Stimulated activated CD8-positive, alpha-beta memory T cell treated with anti-CD3 and anti-CD28 coated beads, Interleukin-4, amount 100 ng/mL, for 4 hours (primary cell): ENCODE measurements around the gene KCND3.

Source experiments
- DNase-seq, 2 donors: peaks; one replicate each; pipeline ENCODE4 v3.0.0-alpha.2; 2020; ENCODE audit warnings: low read depth in 2 of 2, low spot score in 1 of 2

Gene KCND3

DNA sequence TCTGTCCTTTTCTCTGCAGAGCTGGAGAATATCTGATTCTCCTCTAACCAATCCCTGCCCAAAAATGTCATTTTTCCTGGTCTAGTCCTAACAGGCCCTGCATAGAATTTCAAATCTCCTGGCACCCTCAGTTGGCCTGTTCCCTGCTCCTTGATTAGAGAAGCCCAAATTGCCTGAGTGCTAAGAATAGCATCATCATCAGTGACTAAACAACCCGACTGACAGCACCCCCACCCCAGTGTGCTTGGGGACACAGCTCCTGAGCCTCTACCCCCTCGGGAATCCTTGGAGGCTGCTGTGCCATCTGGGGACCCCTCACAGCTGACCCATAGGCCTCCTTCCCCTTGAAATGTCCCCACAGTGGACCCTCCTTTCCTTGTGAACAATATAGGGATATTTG lies 139.4 kb downstream of the KCND3 start:
- no peak for DNase-seq

DNA sequence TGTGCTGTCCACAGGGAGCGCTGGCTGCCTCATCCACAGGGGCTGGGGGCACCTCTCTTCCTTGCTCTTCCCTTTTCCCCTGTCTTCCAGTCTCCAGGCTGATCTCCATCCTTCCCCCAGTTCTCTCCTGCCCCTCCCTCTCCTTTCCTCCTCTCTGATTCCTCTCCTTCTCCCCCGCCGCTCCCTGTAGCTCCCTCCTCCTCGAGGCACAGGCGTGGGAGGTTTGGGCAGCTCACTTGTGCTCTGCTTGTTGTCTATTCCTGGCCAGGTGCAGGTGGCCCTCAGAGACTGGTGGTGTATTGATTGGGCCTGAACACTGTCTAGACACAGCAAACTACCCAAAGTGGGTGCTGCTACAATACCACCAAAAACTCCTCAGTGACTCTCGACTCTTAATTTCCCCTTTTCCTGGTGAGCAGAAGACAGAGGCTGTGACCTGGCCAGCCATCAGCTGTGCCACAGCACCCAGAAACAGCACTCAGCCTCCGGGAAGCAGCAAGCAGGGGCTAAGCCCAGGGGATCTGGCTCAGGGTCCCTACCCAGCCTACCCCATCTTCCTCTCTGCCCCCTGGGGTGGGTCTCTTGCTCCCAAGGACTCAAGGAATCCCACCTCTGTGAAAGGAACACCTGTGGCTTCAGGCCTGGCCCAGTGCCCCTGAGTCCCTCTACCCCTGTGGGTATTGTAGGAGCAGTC lies 140.5 kb downstream of the KCND3 start:
- DNase-seq, result no peak

DNA sequence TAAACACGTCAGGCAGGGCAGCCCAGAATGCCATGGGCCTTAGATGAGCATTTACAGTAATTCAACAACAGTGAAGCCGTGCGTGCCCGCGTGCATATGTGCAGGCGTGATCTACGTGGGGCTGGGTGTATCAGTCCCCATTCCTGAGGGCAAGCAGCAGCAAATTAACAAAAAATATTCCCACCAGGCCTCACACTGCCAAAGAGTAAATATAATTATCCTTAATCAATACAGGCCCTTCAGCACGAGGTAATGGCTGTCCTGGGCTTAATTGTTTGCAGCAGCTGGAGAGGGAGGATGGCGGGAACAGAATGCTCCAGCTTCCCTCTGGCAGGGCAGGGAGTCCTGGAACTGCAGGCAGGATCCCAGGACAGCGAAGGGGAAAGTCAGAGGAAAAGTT lies 142.0 kb downstream of the KCND3 start:
- DNase-seq, result no peak

DNA sequence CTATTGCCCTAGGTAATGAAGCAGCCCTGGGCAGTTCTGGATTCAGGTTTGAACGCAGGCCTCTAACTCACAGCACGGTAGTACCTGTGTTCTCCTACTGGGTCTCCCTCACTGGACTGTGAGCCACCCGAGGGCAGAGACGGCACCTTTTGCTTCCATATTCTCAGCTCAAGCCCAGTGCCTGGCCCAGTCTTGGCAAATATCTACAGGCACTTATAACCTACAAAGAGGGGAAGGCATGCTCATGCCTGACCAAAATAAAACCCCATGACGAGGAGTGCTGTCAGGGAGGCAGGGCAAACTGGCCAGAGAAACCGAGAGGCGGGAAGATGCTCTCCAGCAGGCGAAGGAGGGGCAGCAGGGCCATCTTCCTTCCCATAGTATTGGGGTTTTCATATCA lies 142.6 kb downstream of the KCND3 start:
- no peak for DNase-seq

DNA sequence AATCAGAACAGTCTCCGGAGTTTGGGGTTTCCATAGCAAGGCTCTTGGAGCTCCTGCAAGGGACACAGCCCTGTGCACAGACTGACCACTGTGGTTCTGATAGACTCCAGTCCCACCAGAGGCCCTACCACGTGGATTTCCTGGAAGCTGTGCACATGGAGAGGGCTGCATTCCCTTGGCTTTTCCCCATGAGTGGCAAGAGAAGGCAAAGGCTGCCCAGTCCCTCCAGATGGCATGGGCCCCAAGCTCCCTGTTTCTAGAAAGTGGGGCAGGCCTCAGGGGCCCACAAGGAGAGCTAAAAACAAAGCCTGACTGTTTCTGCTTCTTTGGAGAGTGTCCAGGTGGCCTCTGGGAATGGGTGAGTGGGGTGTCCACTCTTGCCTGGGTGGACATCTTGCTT lies 146.3 kb downstream of the KCND3 start:
- DNase-seq, result no peak

DNA sequence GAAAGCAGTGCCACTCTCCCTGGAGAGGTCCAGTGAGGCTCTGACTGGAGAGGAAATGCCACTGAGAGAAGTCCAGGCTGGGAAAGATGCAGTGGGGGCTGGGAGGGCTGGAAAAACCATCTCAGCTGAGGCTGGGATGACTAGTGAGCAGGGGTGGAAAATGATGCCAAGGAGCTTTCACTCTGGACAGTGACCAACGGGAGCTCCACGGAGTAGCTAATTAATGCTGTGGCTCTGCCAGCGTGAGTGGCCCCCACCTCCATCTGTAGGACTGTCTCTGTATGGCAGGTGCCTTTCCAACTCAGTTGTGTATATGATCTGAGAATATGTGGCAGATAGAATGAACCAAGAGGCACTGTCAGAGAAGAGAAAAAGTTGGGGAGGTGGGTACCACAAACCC lies 147.1 kb downstream of the KCND3 start:
- DNase-seq, result no peak

DNA sequence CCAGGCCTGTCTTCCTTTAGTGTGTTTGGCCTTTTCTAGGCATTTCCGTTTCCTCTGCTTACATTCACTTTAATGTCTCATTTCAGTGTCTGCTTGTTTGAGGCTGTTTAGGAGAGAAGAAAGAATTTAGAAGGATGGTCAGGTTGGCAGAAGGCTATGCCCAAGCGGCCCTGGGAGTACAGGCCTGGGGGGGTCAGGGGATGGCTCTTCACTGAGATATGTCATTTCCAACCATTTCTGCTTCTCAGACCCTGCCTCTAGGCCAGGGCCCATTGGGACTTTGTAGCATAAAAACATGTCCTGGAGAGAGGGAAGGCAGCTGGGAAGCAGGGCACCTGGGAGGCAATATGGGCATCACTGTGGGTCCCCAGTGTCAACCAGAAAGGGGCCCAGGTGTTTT lies 147.7 kb downstream of the KCND3 start:
- no peak for DNase-seq

DNA sequence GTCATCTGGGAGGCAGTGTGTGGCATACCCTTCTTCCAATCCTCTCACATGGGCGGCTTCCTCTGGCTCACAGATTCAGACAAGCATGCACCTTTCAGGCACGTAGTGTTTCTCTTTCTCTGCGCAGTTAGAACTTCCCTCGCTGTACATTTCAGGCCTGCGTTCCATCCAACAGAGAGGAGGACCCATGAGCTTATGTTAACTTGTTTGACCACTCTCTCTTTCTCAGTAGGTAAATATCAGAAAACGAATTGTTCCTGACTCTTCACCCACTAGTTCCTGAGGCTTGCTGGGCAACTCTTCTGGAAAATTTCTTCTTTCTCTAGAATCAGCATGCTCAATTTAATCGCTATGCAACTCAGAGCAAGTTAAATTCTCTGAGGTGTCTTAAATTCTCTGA lies 148.3 kb downstream of the KCND3 start:
- no peak for DNase-seq

DNA sequence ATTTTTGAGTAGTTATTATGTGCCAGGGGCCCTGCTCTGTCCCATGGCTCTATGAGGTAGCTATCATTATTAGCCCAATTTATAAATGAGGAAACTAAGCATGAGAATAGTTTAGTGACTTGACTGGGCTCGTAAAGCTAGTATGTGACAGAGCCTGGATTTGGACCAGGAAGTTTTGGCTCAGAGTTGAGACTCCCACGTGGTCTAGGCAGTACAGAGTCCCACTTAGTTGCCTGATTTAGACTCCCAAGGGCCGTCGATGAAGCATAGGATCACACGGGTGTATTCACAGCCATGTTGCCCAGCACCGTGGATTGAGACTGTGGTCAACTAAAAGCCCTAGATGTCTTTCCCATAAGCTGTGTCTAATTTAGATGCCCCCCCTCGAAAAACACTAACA lies 152.1 kb downstream of the KCND3 start:
- DNase-seq, result no peak

DNA sequence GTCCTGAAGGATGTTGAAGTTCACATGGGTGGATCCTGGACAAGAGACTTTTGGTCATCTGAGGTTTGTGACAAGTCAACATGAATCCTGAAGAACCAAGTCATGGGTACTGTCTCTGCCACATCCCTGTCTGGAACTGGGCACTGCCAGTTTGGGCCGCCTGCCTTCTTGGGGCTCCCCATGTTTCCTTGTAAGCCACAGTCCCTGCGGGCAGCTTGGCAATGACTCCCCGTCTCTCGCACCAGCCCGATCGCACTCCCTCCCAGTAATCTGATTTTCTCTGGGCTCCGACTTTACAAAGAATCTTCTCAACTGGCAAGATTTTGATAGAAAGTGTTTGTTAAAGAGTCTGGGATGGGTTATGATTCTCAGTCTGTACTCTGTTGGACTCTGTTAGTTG lies 153.4 kb downstream of the KCND3 start:
- no peak for DNase-seq

DNA sequence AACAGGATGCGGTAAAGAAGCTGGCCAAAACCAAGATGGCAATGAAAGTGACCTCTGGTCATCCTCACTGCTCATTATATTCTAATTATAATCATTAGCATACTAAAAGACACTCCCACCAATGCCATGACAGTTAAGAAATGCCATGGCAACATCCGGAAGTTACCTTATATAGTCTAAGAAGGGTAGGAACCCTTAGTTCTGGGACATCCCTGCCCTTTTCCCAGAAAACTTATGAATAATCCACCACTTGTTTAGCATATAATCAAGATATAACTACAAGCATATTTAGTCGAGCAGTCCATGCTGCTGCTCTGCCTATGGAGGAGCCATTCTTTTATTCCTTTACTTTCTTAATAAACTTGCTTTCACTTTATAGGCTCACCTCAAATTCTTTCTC lies 154.0 kb downstream of the KCND3 start:
- DNase-seq, result no peak

DNA sequence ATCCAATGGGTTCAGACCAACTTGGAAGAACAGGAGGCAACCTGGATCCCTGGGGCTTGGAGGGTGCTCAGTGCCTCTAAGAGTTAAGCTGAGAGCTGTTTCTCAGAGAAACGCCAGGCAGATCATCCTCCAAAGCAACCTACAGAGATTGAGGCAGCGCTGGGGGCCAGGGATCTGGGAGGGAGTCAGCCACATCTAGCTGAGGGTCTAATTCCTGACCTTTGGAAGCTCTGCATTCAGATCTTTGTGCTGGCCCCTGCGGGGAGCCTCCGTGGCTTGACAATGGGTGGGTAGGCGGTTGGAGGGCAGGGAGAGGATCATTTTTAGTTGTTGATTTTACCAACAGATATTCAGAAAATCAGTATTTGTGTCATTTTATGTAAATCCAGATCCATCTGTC lies 154.5 kb downstream of the KCND3 start:
- no peak for DNase-seq

DNA sequence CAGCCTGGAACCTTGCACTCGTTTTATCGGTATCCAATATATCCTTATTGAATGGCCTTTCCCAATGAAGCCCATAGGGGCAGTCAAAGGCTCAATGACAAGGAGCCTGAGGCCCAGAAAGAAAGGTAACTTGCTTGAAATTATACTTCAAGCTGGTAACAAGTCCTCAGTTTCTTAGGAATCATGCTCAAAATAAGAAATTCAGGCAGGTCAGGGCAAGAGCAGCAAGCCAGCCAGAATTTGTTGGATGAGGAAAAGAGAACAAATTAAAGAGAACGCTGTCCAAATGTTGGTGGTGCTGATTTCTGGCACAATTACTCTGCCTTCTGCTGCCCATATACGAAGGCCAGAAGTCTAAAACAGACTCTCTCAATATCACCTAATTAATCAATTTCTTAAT lies 156.1 kb downstream of the KCND3 start:
- DNase-seq, result no peak

DNA sequence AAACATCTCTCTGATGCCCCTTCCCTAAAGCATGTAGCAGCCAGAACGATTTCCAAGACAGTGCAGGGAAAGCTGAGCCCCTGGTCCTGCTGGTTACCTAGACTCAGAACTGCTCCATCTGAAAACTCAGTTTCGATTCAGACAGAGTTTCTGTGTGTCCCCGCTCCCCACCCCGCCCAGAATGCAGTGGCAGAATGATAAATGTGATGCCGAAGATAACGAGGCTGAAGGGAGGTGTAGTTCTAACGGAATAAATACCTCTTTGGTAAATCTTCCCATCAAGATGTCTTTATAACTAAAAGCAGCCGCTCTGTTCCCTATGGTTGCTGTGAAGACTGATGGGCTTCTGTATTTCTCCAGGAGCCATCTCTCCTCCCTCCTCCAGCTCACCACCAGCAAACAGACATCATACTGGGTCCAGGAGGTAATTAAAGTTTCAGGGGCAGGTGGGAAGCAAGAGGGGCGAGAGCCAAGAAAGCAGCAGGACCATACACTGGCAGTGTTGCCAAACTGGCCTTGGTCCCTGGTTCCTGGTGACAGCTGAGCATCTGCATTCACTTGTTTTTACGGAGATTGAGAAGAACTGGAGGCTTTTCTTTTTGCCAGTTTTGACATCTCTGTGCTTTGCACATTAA lies 156.8 kb downstream of the KCND3 start:
- DNase-seq, result no peak

DNA sequence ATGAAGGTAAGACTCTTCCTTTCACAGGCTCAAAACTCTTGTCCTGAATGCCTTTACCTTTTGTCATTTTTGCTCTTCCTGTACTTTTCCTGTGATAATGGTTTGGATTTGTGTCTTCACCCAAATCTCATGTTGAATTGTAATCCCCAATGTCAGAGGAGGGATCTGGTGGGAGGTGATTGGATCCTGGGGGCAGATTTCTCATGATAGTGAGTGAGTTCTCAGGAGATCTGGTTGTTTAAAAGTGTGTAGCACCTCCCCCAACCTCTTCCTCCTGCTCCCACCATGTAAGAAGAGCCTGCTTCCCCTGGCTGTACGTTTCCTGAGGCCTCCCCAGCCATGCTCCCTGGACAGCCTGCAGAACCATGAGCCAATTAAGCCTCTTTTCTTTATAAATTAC lies 158.3 kb downstream of the KCND3 start:
- no peak for DNase-seq

DNA sequence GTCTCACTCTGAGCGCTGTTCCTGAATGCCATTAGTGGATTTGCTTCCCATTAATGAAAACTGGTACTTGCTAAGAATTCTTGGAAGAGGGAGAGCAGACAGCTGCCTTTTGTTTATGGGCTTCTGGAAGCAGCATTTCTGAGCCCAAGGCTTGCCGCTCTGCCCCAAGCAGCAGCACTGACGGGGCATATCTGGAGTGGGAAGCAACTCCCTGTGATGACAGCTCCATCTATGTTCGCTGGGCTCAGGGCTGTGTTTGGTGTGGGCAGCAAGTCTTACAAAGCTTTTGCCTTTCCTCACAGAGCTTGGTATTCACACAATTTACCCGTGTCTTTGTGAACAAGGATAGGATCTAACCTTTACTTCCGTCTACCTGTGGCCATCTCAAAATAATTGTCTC lies 161.5 kb downstream of the KCND3 start:
- no peak for DNase-seq

DNA sequence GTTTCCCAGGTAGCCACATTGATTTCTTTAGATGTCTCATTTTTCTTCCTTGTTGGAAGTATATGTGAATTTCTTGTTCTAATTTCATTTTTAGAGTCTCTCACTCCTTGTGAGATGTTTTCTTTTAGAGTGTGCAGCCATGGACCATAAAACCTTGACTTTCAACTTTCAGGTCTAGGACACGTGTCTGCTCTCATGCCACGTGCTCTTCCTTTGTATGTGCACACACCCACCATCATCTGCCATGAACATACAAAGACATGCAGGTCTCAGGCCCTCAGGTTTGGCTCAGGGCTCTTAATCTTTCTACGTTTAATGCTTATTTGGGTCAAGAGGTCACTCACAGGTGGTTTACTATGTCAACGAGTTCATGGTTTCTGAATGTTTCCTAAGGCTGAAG lies 163.2 kb downstream of the KCND3 start:
- DNase-seq, result no peak

DNA sequence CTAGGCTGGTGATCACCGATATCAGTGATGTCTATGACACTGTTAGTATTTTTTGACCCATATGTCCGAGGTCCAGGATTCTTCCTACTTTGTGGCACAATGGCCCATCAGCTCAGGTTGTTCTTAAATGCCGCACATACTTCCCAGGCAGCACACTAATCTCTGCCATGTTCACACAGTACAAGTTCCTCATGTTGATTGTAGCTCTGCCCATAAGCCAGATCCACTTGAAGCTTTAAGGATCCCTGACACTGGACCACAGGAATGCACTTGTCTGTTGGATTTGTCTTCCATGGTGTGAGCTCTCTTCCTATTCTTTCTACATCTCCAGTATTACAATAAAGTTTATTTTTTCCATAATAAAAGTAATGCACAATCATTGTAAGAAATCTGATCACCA lies 164.3 kb downstream of the KCND3 start:
- no peak for DNase-seq

DNA sequence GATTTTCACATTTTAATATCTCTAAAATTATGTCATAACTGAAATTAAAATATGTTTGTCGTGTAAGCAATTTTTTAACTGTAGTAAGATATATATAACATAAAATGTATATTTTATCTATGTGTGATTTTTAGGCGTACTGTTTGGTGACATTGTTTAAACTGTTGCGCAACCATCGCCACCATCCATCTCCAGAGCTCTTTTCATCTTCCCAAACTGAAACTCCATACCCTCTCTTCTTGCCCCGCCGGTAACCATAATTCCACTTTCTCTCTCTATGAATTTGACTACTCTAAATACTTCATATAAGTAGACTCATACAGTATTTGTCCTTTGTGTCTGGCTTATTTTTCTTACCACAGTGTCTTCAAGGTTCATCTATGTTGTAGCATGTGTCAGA lies 167.3 kb downstream of the KCND3 start:
- DNase-seq, result no peak

DNA sequence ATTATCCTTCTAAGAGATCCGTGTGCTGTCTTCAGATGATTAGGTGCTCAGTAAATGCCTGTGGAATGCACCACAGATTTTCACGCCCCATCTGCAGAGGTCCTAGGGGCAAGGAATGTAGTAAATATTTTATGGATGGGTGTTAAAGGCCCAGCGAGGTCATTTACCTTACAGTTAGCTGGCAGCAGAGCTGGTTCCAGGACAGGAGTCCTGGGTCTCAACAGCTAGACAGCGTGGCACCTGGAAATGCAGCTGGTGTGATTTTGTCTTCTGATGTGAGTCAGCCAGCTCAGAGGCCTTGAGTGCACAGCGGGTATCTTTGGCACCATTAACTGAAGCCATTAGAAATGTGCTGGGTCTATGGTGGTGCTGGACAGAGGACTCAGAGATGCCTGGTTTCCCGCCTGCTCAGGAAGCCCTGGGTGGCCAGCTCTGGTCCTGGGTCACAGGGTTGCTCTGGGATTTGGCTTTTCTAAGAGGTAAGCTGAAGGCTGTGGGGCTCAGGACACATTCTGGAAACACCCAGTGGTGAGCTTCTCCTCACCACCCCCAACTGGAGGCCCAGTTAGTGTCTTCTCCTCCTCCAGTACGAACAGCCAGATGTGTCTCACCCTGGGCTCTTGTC lies 168.2 kb downstream of the KCND3 start:
- DNase-seq, result no peak

DNA sequence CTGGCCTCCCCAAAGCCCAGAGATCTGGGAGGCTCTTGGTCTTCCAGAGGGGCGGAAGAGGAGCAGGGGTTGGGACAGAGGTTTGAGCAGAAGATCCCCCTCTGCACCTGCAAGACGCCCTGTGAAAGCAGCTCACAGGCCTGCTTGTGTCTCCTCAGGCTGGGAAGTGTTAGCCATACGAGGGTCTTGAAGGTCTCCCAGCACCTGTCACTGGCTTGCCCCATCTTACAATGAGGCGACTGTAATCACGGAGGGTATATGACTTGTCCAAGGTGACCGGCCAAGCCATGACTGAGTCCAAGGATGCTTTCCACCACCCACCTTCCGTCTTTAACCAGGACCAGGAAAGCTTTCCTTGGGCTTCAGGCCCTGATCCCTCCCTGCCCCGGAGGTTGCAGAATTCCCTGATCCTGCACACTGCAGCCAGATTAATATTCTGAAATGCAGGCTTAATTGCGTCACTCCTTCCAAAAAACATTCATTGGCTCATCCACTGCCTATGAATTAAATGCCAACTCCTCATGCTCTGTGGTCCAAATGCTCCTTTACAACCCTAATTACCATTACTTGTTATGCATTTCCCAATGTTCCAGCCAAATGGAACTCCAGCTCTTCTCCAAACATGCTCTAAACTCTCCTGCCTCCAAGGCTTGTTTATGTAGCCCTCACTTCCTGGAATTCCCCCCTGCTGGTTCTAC lies 169.8 kb downstream of the KCND3 start:
- no peak for DNase-seq

DNA sequence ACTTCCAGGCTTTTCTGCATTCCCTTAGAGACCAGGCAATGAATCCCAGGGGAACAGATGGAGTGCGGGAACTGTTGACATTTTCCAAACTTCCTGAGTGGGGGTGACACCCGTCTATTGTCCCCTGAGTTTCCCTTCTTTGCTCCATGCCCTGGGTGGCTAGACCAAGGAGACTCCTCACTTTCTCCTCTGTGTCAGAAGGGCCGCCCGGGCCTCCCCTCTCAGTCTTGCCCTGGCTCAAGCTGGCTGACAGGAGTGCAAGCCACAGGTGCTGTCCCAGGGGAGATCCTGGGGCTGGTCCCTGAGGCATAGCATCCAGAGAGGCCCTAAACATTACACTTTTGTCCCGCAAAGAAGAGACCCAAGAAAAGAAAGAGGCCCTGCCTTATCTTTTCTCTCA lies 170.9 kb downstream of the KCND3 start:
- DNase-seq, result no peak
